ENCODE results near the gene SCNM1. TPM values are rescaled to one million over a fixed set of nuclear protein-coding genes. Genes with fewer than 3 reads are reported as not detected.

Gene SCNM1
- total RNA-seq, 1 experiment from 2014 or later: 53.6 TPM

DNA sequence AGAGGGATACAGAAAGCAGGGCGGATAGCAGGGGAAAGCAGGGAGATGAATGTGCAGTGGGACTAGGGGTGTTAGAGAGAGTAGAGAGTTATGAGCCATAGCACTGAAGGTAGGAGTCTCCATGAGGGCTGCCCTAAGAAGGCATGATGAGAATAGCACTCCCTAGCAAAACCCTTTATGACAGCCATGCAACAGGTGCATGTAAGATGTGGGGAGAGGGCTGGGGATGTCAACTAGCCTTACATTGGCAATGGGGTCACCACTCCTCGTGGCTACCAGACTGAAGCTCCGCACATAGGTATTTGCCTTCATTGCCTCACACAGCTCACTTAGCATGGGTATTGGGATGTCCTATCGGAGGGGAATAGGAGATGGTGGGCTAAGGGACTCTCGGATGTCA lies 5.2 kb downstream of the SCNM1 start:
- Histone ChIP-seq H3K4me3 (ENCODE audit: low read depth, low read length) (no peak overlapping the region), H3K9me3 (no peaks in the 10 kb centered on the region), H3K4me1 (no peaks in the 10 kb centered on the region), H3K36me3 (ENCODE audit: control insufficient read depth, insufficient read depth, low read length) (peaks cover 1% of the 10 kb centered on the region; the same call in 1 of the 2 replicates), H3K27me3 (replicated peaks; ENCODE audit: control insufficient read depth, insufficient read depth, low read length) (no peaks in the 10 kb centered on the region)
- no peak for DNase-seq
- peaks cover 54% of the 10 kb centered on the region for H3K36me3 Mint-ChIP-seq (ENCODE audit: insufficient read depth, unreplicated experiment)
- CTCF ChIA-PET: interaction anchor here (1.3 kb wide), 1 partner anchor 80 kb away, joined by 4 read pairs; no protein-coding TSS in a partner anchor
- POLR2A ChIA-PET: interaction anchor here (1.4 kb wide), 1 partner anchor 19 kb away, joined by 5 read pairs; the partner anchor contains the start of gene VPS72
- no peak overlapping the region for H3K4me3 Mint-ChIP-seq (ENCODE audit: unreplicated experiment)
- no peak overlapping the region for H3K27ac Mint-ChIP-seq (ENCODE audit: unreplicated experiment)
- H3K4me1 Mint-ChIP-seq (ENCODE audit: low read depth, unreplicated experiment): no peaks in the 10 kb centered on the region
- BruUV-seq (replicated peaks): no TSS peak
- TF ChIP-seq, protein P1, sequence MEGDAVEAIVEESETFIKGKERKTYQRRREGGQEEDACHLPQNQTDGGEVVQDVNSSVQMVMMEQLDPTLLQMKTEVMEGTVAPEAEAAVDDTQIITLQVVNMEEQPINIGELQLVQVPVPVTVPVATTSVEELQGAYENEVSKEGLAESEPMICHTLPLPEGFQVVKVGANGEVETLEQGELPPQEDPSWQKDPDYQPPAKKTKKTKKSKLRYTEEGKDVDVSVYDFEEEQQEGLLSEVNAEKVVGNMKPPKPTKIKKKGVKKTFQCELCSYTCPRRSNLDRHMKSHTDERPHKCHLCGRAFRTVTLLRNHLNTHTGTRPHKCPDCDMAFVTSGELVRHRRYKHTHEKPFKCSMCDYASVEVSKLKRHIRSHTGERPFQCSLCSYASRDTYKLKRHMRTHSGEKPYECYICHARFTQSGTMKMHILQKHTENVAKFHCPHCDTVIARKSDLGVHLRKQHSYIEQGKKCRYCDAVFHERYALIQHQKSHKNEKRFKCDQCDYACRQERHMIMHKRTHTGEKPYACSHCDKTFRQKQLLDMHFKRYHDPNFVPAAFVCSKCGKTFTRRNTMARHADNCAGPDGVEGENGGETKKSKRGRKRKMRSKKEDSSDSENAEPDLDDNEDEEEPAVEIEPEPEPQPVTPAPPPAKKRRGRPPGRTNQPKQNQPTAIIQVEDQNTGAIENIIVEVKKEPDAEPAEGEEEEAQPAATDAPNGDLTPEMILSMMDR (IDR thresholded peaks at IDR 0.05; ENCODE audit: insufficient read depth in 1 of 2, low read depth in 1 of 2, low read length in 1 of 2, severe bottlenecking in 1 of 2, unreplicated experiment in 1 of 2): no peak
- H3K9me3 Mint-ChIP-seq (ENCODE audit: unreplicated experiment): no peaks in the 10 kb centered on the region
- H3K27me3 Mint-ChIP-seq (ENCODE audit: insufficient read depth, unreplicated experiment): no peaks in the 10 kb centered on the region
- intact Hi-C loops (cut with micrococcal nuclease; ENCODE audit: unreplicated experiment): no loop called here

DNA sequence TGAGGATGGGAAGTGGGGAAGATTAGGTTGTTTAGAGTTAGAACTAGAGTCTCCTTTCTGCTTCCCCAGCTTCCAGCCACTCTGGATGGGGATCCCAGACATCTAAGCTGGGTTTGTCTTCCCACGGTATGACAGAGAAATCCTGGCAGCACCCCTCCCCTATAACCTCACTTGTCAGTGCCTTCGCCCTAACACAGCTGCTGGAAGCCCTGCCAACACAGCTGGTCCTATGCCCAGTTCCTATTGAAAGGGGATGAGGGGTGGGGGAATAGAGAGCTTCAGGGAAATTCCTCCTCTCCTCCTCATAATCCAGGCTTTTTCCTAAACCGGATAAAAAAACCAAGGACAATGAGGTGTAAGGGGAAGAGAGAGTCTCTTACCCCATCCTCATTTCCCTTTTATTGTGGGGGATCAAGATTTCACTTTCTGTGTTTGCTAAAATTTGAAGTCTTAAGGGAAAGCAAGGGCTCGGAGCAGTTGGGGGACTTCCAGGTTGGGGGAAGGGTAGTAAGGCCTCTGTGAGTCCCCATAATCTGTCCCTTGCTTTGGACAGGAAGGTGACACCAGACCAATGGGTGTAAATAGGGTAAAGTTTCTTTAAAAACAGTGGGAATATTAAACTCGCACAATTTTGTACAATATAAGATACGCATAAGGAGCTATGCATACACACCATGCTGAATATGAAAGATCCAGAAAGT lies 9.2 kb downstream of the SCNM1 start:
- Mint-ChIP-seq H3K27me3 (ENCODE audit: insufficient read depth, unreplicated experiment) (no peaks in the 10 kb centered on the region), H3K4me1 (ENCODE audit: low read depth, unreplicated experiment) (no peaks in the 10 kb centered on the region), H3K4me3 (ENCODE audit: unreplicated experiment) (no peak overlapping the region), H3K27ac (ENCODE audit: unreplicated experiment) (no peak overlapping the region), H3K9me3 (ENCODE audit: unreplicated experiment) (no peaks in the 10 kb centered on the region), H3K36me3 (ENCODE audit: insufficient read depth, unreplicated experiment) (peaks cover 34% of the 10 kb centered on the region)
- intact Hi-C loops (cut with micrococcal nuclease; ENCODE audit: unreplicated experiment): no loop called here
- BruUV-seq (replicated peaks): no TSS peak
- Histone ChIP-seq H3K4me1 (no peaks in the 10 kb centered on the region), H3K27me3 (replicated peaks; ENCODE audit: control insufficient read depth, insufficient read depth, low read length) (no peaks in the 10 kb centered on the region), H3K36me3 (ENCODE audit: control insufficient read depth, insufficient read depth, low read length) (peaks cover 2% of the 10 kb centered on the region; the same call in 1 of the 2 replicates), H3K4me3 (ENCODE audit: low read depth, low read length) (no peak overlapping the region), H3K9me3 (no peaks in the 10 kb centered on the region)
- no peak for DNase-seq
- POLR2A ChIA-PET: no interaction called here
- TF ChIP-seq, protein P1 (IDR thresholded peaks at IDR 0.05; ENCODE audit: insufficient read depth in 1 of 2, low read depth in 1 of 2, low read length in 1 of 2, severe bottlenecking in 1 of 2, unreplicated experiment in 1 of 2): no peak
- CTCF ChIA-PET: interaction anchor here (0.9 kb wide), 1 partner anchor 14 kb away, joined by 3 read pairs; the partner anchor contains the start of gene VPS72

DNA sequence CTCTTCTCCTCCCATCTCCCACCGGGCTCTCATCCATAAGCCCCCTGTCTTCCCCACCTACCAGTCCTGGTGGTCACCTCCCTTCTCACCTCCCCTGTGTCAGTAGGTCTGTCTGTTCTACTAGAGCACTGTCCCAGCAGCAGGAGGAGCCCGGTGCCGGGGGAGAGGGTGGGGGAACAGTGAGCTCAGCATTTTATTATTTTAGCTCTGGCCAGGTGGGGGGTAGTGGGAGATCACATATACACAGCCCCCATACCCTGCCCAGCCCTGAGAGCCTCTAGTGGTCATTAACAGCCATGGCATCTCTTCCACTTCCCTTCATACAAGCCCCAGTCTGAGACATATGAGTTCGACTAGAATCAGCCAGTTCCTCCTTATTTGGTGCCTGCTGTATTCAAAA lies 9.9 kb downstream of the SCNM1 start, which contains the start of gene TMOD4:
Gene TMOD4 (minus strand): TSS at position 119 of the 400 bp plus-strand sequence. CDS start 1,106 bp downstream, outside the sequence.
- Mint-ChIP-seq H3K36me3 (ENCODE audit: insufficient read depth, unreplicated experiment) (peaks cover 34% of the 10 kb centered on the region), H3K27me3 (ENCODE audit: insufficient read depth, unreplicated experiment) (no peaks in the 10 kb centered on the region), H3K27ac (ENCODE audit: unreplicated experiment) (no peak within 1 kb of the TSS), H3K4me1 (ENCODE audit: low read depth, unreplicated experiment) (no peaks in the 10 kb centered on the region), H3K4me3 (ENCODE audit: unreplicated experiment) (no peak within 1 kb of the TSS), H3K9me3 (ENCODE audit: unreplicated experiment) (no peaks in the 10 kb centered on the region)
- TF ChIP-seq, protein P1 (IDR thresholded peaks at IDR 0.05; ENCODE audit: insufficient read depth in 1 of 2, low read depth in 1 of 2, low read length in 1 of 2, severe bottlenecking in 1 of 2, unreplicated experiment in 1 of 2): peak; percentile 57 to 67
- intact Hi-C loops (cut with micrococcal nuclease; ENCODE audit: unreplicated experiment): no loop called here
- no peaks in the 10 kb centered on the region for H3K27me3 ChIP-seq (replicated peaks; ENCODE audit: control insufficient read depth, insufficient read depth, low read length)
- BruUV-seq (replicated peaks): no TSS peak
- H3K9me3 ChIP-seq: no peaks in the 10 kb centered on the region
- H3K36me3 ChIP-seq (ENCODE audit: control insufficient read depth, insufficient read depth, low read length): peaks cover 2% of the 10 kb centered on the region; the same call in 1 of the 2 replicates
- CTCF ChIA-PET: interaction anchor here (0.9 to 1.0 kb wide), 2 partner anchors 14 to 76 kb away, joined by 3 to 4 read pairs; partner anchors contain the start of gene VPS72
- H3K4me3 ChIP-seq (ENCODE audit: low read depth, low read length): no peak within 1 kb of the TSS
- peak in 1 of 2 experiments; percentile 13 for DNase-seq
- POLR2A ChIA-PET: no interaction called here
- no peaks in the 10 kb centered on the region for H3K4me1 ChIP-seq
